Measurements from ENCODE around the gene WDR47. TPM values are rescaled to one million over a fixed set of nuclear protein-coding genes. Genes with fewer than 3 reads are reported as not detected.

WDR47 gene
- total and polyA plus RNA-seq, 4 donors = 1.2 to 4.1 (median 2.5) TPM

- Histone ChIP-seq H3K27ac (ENCODE audit: low read depth in 1 of 2, low read length in 2 of 2) (no peak overlapping the region), H3K36me3 (ENCODE audit: control insufficient read depth in 4 of 4, insufficient read depth in 3 of 4, low read depth in 1 of 4, low read length in 3 of 4) (no peaks in the 10 kb centered on the region), H3K9me3 (ENCODE audit: control insufficient read depth in 4 of 4, low read length in 3 of 4) (no peaks in the 10 kb centered on the region), H3K9ac (ENCODE audit: low read depth in 1 of 2, low read length in 2 of 2) (no peak overlapping the region), H3K4me1 (ENCODE audit: control insufficient read depth in 4 of 4, insufficient read depth in 4 of 4, low read length in 3 of 4) (peaks cover 0 to 1% (median under 1%) of the 10 kb centered on the region in 4 donors), H3K27me3 (ENCODE audit: control insufficient read depth in 4 of 4, insufficient read depth in 4 of 4, low read length in 3 of 4) (no peaks in the 10 kb centered on the region), H3K4me3 (ENCODE audit: low read depth in 1 of 3, low read length in 3 of 3) (no peak overlapping the region)
- TF ChIP-seq FOXA1 (IDR thresholded peaks at IDR 0.05) = no peak
- no peak for TF ChIP-seq YY1 (IDR thresholded peaks at IDR 0.05)
- no peak for TF ChIP-seq REST (IDR thresholded peaks at IDR 0.05)
- TF ChIP-seq GABPA (IDR thresholded peaks at IDR 0.05 in 1 of 2, conservative IDR thresholded peaks at IDR 0.05 in 1 of 2) = no peak
- TF ChIP-seq RXRA (IDR thresholded peaks at IDR 0.05) = no peak
- TF ChIP-seq ATF3 (IDR thresholded peaks at IDR 0.05) = no peak
- no peak for TF ChIP-seq ZBTB33 (IDR thresholded peaks at IDR 0.05)
- TF ChIP-seq RAD21 (IDR thresholded peaks at IDR 0.05) = no peak
- no peak for TF ChIP-seq HNF4G (IDR thresholded peaks at IDR 0.05)
- TF ChIP-seq CTCF (IDR thresholded peaks at IDR 0.05; ENCODE audit: low read depth, low read length, missing input control) = no peak
- no peak for TF ChIP-seq HNF4A (conservative IDR thresholded peaks at IDR 0.05)
- TF ChIP-seq NR2F2 (IDR thresholded peaks at IDR 0.05) = no peak
- no peak for TF ChIP-seq FOXA2 (IDR thresholded peaks at IDR 0.05)
- no peak for TF ChIP-seq MAX (IDR thresholded peaks at IDR 0.05)
- no peak for TF ChIP-seq EGR1 (IDR thresholded peaks at IDR 0.05; ENCODE audit: low read depth in 2 of 2)
- no peak for TF ChIP-seq TAF1 (conservative IDR thresholded peaks at IDR 0.05)
- WGBS = 69% methylated on average over 1 of the region's 1 CpG
- DNase-seq (ENCODE audit: low spot score) = no peak
Measured at GRCh38 chr1:109083923-109084322, 42.0 kb upstream of the WDR47 start.

GRCh38 chr1:109083501-109083900 is 41.6 kb upstream of the WDR47 start:
- DNase-seq (ENCODE audit: low spot score) = no peak
- Histone ChIP-seq H3K4me3 (ENCODE audit: low read depth in 1 of 3, low read length in 3 of 3) (no peak overlapping the region), H3K9ac (ENCODE audit: low read depth in 1 of 2, low read length in 2 of 2) (no peak overlapping the region), H3K36me3 (ENCODE audit: control insufficient read depth in 4 of 4, insufficient read depth in 3 of 4, low read depth in 1 of 4, low read length in 3 of 4) (no peaks in the 10 kb centered on the region), H3K9me3 (ENCODE audit: control insufficient read depth in 4 of 4, low read length in 3 of 4) (no peaks in the 10 kb centered on the region), H3K4me1 (ENCODE audit: control insufficient read depth in 4 of 4, insufficient read depth in 4 of 4, low read length in 3 of 4) (no peaks in the 10 kb centered on the region), H3K27ac (ENCODE audit: low read depth in 1 of 2, low read length in 2 of 2) (no peak overlapping the region), H3K27me3 (ENCODE audit: control insufficient read depth in 4 of 4, insufficient read depth in 4 of 4, low read length in 3 of 4) (no peaks in the 10 kb centered on the region)
- 94% methylated on average over 3 of the region's 3 CpGs for WGBS
- TF ChIP-seq TAF1 (conservative IDR thresholded peaks at IDR 0.05) = no peak
